ENCODE results near the gene GRM4.

GRM4 gene

DNA sequence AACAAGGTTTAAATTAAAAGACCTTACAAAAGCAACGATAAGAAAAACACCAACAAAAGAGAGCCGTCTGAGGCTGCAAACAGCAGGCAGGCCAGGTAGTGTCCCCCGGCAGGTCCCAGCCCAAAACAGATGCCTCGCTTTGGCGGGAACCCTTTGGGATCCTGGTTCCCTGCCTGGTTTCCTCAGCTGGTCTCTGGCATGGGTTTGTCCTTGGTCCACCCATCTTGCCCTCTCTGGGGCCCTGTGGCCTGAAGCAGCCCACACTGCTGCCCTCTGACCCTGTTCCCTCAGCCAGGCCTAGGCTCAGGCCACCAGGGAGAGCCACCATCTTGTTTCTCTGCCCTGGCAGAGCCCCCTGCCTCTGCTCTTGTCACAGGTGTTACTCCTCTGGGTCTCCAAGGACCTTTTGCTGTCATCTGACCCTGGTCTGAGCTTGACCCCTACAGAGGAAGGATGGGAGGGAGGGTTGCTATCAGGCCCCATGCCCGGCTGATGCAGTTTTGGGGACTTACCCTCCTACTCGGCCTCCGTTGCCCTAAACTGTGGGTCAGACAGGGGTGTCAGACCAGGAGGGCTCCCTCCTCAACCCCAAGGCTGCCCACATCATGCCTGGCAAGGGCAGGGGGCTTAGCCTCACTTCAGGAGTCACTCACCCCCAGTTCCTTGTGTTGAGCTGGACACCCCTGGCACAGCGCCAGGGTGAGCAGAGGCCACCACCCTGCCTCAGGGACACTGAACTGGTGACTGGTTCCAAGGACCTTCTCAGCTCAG lies 30.6 kb upstream of the GRM4 start:
- TF ChIP-seq, protein P1, sequence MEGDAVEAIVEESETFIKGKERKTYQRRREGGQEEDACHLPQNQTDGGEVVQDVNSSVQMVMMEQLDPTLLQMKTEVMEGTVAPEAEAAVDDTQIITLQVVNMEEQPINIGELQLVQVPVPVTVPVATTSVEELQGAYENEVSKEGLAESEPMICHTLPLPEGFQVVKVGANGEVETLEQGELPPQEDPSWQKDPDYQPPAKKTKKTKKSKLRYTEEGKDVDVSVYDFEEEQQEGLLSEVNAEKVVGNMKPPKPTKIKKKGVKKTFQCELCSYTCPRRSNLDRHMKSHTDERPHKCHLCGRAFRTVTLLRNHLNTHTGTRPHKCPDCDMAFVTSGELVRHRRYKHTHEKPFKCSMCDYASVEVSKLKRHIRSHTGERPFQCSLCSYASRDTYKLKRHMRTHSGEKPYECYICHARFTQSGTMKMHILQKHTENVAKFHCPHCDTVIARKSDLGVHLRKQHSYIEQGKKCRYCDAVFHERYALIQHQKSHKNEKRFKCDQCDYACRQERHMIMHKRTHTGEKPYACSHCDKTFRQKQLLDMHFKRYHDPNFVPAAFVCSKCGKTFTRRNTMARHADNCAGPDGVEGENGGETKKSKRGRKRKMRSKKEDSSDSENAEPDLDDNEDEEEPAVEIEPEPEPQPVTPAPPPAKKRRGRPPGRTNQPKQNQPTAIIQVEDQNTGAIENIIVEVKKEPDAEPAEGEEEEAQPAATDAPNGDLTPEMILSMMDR (IDR thresholded peaks at IDR 0.05; ENCODE audit: low read depth, low read length), result no peak
- peaks cover 5% of the 10 kb centered on the region for H3K9me3 ChIP-seq (ENCODE audit: severe bottlenecking)
- H3K4me3 ChIP-seq (ENCODE audit: low read depth, low read length), result no peak overlapping the region
- H3K27ac ChIP-seq, result no peak overlapping the region
- H3K27me3 ChIP-seq (ENCODE audit: insufficient read depth, low read depth, severe bottlenecking), result no peaks in the 10 kb centered on the region
- DNase-seq, result no peak
- no peaks in the 10 kb centered on the region for H3K36me3 ChIP-seq

DNA sequence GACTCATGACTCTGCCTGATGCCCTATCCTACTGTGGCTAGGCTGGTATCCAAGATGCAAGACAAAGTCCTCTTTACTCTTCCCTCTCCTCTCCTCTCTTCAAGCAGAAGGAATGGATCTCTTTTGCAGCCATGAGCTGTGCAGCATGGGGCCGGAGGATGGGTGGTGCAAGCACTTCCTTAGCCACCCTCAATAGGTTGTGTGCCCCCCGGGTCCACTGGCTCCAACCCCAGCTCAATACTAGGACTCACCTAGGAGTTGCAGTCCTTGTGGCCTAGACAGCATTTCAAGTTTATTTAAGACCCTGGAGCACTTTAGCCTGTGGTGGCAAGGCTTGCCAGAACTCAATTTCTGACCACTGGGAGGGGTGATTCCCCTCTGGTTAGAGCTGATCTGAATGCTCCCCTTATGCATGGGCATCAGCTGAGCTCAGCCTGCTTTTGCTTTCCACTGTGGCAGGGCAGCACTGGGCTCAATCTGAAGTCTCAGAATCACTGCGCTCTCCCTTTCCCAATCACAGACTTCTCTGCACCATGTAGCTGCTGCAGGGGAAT lies 29.0 kb upstream of the GRM4 start:
- no peak for DNase-seq
- no peak overlapping the region for H3K27ac ChIP-seq

DNA sequence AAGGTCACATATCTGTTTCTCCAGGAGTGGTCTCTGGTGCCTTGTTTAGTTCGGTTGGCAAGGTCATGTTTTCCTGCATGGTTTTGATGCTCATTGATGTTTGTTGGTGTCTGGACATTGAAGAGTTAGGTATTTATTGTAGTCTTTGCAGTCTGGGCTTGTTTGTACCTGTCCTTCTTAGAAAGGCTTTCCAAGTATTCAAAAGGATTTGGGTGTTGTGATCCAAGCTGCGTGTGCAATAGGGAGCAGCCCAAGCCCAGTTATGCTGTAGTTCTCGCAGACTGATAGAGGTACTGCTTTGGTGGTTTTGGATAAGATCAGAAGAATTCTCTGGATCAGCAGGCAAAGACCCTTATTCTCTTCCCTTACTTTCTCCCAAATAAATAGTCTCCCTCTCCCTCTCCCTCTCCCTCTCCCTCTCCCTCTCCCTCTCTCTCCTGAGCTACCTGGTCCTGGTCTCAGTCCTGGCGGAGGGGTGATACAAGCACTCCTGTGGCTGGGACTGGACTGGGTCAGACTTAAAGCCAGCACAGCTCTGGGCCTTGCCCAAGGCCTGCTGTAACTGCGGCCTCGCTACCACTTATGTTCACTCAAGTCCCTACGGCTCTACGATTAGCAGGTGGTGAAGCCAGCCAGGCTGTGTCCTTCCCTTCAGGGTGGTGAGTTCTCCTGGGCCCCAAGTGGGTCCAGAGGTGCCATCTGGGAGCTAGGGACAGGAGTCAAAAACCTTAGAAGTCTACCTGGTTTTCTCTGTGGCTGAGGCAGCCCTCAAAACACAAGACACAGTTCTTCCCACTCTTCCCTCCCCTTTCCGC lies 27.3 kb upstream of the GRM4 start:
- Histone ChIP-seq H3K9me3 (ENCODE audit: severe bottlenecking) (peaks cover 5% of the 10 kb centered on the region), H3K27ac (peak overlapping the region; percentile 58), H3K36me3 (no peaks in the 10 kb centered on the region), H3K27me3 (ENCODE audit: insufficient read depth, low read depth, severe bottlenecking) (no peaks in the 10 kb centered on the region), H3K4me3 (ENCODE audit: low read depth, low read length) (no peak overlapping the region)
- TF ChIP-seq, protein P1 (IDR thresholded peaks at IDR 0.05; ENCODE audit: low read depth, low read length), result no peak
- no peak for DNase-seq

More for the DNA sequence above, 29.0 kb upstream of the GRM4 start:
- Histone ChIP-seq H3K4me3 (ENCODE audit: low read depth, low read length) (no peak overlapping the region), H3K27me3 (ENCODE audit: insufficient read depth, low read depth, severe bottlenecking) (no peaks in the 10 kb centered on the region), H3K9me3 (ENCODE audit: severe bottlenecking) (peaks cover 5% of the 10 kb centered on the region), H3K36me3 (no peaks in the 10 kb centered on the region)
- TF ChIP-seq, protein P1 (IDR thresholded peaks at IDR 0.05; ENCODE audit: low read depth, low read length), result no peak

DNA sequence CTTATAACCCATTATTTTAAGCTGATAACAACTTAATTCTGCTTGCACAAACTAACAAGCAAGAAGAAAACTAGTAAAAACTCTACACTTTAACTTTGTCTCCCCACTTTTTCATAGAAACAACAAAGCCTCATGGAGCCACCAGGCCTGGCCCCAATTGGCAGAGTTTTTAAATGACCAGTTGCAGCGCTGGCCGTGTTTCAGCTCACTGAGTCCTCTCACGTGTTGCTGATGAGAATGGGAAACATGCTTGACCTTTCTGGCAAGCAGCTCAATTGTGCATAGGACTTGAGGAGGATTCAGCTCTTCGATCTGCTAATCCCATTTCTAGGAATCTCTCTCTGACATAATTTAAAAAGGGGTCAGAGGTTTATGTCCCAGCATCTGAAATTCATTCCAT lies 24.5 kb upstream of the GRM4 start:
- H3K36me3 ChIP-seq, result no peaks in the 10 kb centered on the region
- no peak overlapping the region for H3K27ac ChIP-seq
- H3K9me3 ChIP-seq (ENCODE audit: severe bottlenecking), result peaks cover 5% of the 10 kb centered on the region
- TF ChIP-seq, protein P1 (IDR thresholded peaks at IDR 0.05; ENCODE audit: low read depth, low read length), result no peak
- H3K27me3 ChIP-seq (ENCODE audit: insufficient read depth, low read depth, severe bottlenecking), result no peaks in the 10 kb centered on the region
- DNase-seq, result no peak
- H3K4me3 ChIP-seq (ENCODE audit: low read depth, low read length), result no peak overlapping the region

DNA sequence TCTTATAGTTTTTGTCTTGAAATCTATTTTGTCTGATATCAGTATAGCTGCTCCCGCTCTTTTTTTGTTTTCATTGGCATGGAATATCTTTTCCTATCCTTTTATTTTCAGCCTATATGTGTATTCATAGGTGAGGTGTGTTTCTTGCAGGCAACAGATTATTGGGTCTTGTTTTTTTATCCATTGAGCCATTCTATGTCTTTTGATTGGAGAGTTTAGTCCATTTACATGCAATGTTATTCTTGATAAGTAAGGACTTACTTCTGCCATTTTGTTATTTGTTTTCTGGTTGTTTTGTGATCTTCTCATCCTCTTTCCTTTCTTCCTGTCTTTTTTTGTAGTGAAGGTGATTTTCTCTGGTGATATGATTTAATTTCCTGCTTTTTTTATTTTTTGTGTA lies 24.0 kb upstream of the GRM4 start:
- Histone ChIP-seq H3K36me3 (no peaks in the 10 kb centered on the region), H3K9me3 (ENCODE audit: severe bottlenecking) (peaks cover 5% of the 10 kb centered on the region), H3K27ac (no peak overlapping the region), H3K4me3 (ENCODE audit: low read depth, low read length) (no peak overlapping the region), H3K27me3 (ENCODE audit: insufficient read depth, low read depth, severe bottlenecking) (no peaks in the 10 kb centered on the region)
- DNase-seq, result no peak
- TF ChIP-seq, protein P1 (IDR thresholded peaks at IDR 0.05; ENCODE audit: low read depth, low read length), result no peak
